Retinal pigment epithelial cell (primary cell): ENCODE results near the gene C19orf18.
"Not testable (repeated sequence)": the region's sequence is repeated elsewhere in the genome, so short reads cannot be mapped to it uniquely, and the experiment has no call there.

Experiments
- DNase-seq: peaks from one replicate; pipeline ENCODE4 v3.0.0-alpha.2; 2010; ENCODE audit warnings: low read depth
- H3K4me3 ChIP-seq: 2 replicates; pipeline ENCODE4 v1.5.1; 2011; ENCODE audit warnings: mild to moderate bottlenecking, low read length, control low read depth, moderate library complexity
- TF ChIP-seq, protein P1 (sequence below): conservative IDR thresholded peaks from 2 replicates; pipeline ENCODE4 v1.5.1; 2011; ENCODE audit warnings: low read depth, low read length, control low read depth, inconsistent platforms

C19orf18 gene

DNA sequence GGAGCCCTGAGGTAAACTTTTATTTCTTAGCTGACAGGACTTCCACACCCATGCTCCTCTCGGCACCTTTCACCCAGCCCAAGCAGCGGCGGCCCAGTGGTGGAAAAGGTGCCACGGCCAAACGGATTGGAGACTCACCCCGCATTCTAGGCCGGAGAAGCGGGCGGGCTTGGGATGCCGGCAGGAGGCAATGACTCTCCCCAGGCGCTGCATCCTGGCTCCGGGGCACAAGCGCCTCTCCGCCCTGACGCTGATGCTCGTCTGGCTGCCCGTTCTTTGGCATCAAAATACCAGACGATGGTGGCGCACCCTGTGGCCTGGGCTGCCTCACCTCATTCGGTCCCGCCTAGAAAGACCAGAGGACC is 34.9 kb upstream of the C19orf18 start:
- DNase-seq, result no peak
- TF ChIP-seq, protein P1, sequence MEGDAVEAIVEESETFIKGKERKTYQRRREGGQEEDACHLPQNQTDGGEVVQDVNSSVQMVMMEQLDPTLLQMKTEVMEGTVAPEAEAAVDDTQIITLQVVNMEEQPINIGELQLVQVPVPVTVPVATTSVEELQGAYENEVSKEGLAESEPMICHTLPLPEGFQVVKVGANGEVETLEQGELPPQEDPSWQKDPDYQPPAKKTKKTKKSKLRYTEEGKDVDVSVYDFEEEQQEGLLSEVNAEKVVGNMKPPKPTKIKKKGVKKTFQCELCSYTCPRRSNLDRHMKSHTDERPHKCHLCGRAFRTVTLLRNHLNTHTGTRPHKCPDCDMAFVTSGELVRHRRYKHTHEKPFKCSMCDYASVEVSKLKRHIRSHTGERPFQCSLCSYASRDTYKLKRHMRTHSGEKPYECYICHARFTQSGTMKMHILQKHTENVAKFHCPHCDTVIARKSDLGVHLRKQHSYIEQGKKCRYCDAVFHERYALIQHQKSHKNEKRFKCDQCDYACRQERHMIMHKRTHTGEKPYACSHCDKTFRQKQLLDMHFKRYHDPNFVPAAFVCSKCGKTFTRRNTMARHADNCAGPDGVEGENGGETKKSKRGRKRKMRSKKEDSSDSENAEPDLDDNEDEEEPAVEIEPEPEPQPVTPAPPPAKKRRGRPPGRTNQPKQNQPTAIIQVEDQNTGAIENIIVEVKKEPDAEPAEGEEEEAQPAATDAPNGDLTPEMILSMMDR, result no peak
- H3K4me3 ChIP-seq, result peak overlapping the region; percentile 29

DNA sequence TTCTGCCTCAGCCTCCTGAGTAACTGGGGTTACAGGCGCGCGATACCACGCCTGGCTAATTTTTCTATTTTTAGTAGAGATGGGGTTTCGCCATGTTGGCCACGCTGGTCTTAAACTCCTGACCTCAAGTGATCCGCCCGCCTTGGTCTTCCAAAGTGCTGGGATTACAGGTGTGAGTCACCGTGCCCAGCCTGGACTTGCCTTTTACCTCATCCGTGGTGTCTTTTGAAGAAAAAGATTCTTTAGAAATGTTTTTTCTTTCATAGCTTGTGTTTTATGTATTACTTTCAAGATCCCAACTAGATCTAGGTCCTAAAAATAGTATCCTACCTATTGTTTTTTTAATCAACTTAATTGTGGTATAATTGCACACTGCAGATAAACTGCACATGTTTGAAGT is 34.5 kb upstream of the C19orf18 start:
- DNase-seq, H3K4me3 ChIP-seq: not testable (repeated sequence)

DNA sequence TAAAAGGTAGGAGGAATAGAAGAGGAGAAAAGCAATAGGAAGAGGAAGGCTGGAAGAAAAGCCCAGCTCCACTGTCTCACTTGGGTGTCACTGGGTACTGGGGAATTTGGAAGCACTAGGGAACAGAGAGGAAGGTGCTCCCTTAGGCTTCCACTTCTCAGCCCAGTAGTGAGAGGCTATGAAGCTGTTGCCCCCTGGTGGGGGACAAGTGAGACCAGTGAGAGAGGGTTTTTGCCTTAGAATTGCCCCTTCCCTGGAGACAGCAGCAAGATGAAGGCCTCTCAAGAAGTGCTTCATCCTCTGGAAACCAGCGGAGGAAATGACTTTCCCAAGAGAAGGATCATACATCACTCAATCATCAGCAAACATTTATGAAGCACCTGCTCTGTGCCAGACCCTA is 33.0 kb upstream of the C19orf18 start:
- no peak for DNase-seq
- H3K4me3 ChIP-seq, result no peak overlapping the region
- TF ChIP-seq, protein P1, result no peak

DNA sequence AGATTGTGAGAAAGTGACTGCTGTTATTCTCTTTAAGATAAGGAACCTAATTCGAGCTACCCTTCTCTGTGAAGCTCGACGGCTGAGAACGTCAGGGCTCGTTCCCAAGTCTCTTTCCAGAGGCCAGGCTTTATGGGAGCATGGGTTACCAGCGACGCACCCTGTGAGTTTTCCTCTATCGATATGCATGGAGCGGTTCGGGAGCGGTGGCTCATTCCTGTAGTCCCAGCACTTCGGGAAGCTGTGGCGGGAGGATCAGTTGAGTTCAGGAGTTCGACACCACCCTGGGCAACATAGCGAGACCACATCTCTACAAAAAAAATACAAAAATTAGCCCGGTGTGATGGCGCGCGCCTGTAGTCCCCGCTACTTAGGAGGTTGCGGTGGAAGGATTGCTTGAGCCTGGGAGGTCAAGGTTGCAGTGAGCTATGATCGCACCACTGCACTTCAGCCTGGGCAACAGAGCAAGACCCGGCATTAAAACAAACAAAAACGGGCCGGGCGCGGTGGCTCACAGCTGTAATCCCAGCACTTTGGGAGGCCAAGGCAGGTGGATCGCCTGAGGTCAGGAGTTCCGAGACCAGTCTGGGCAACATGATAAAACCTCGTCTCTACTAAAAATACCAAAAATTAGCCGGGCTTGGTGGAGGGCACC is 29.0 kb upstream of the C19orf18 start:
- DNase-seq, result no peak
- TF ChIP-seq, protein P1, result no peak
- peak overlapping the region; percentile 76 for H3K4me3 ChIP-seq

DNA sequence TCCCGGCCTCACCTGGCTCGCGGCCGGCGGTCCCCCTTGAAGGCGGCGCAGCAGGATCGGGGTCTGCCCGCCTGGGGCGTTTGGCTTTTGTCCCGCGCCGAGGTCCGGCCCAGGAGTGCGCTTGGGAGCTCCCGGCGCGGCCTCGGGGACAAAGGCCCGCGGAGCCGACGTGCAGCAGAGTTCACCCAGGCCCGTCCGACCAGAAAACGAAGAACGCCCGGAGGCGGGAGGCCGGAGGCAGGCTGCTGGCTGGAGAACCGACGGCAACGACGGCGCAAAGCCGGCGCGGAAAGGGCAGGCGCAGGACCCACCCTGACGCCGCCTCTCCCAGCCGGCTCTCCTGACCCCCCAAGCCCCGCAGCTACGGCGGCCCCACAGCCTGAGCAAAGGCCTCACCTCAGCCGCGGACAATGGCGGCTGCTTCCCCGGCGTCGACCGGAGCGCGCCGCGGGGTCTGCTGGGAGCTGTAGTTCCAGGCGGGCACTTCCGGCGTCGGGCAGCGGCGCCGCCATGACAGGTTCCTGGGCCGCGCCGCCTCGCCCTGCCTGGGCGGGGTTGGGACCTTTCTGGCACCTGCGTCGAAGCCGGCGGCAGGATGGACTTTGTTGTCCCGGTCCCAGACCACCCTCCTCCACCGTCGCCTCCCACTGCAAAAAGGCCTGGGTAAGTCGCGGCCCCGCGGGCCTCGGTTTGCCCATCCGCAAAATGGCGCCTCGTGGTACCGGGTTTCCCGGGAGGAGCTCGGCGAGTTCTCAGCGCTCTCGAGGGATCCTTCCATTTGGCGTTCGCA is 28.2 kb upstream of the C19orf18 start, which contains the start of gene ZNF606:
Gene ZNF606 (minus strand): TSS at position 437 of the 790 bp plus-strand sequence. CDS start 1,501 bp downstream, outside the sequence.
- peak; percentile 54 for DNase-seq
- peak within 1 kb of the TSS; percentile 76 for H3K4me3 ChIP-seq
- TF ChIP-seq, protein P1, result no peak

DNA sequence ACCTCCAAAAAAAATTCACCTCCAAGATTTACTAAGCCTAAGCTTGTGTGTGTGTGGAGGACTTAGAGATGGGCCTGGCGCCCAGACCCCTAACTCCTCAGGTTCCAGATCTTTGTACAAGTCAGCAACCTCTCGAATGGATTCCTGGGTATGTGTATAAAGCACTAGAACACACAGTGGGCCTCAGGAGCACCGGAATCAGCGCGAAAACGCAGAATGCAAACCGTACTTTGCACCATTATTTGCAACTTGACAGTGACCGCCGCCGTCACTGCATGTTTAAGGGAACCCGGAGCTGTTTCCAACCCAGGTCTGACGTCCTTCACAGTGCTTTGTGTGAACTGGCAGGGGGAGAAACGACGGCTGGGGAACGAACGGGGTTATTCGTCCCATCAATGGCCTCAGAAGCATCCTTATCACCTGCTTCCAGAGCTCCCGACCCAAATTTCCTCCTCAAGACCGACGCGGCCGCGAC is 27.6 kb upstream of the C19orf18 start:
- DNase-seq, result no peak
- TF ChIP-seq, protein P1, result no peak
- H3K4me3 ChIP-seq, result peak overlapping the region; percentile 76

DNA sequence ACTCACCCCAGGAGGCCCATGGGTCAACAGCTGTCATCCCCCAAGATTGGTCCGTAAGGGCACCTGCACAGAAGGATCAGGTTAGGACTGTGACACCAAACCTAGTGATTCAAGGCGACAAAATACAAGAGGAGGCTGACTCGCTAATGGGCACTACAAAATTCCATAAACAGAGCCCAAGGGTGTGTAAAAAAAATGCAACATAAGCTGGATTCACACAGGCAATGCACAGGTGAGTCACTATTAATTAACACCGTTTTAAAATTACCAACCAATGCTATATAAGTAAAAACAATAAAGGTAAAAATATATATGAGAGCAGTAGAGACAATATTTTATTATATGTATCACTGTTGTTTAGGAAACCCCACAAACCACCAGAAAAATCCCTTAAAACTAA is 26.3 kb upstream of the C19orf18 start:
- TF ChIP-seq, protein P1, result no peak
- no peak overlapping the region for H3K4me3 ChIP-seq
- DNase-seq, result no peak
